Adrenal gland (tissue), 5 donors: ENCODE data around the gene LYPD6.

Experiments
- POLR2A ChIP-seq, 2 donors: fragments of 450-650 bp; IDR thresholded peaks; one replicate each; pipeline ENCODE4 v1.6.1; 2017; ENCODE audit warnings: antibody characterized with exemption in 2 of 2, mild to moderate bottlenecking in 2 of 2, moderate library complexity in 1 of 2
- TF ChIP-seq, protein P1 (sequence below), 6 experiments: fragments of 450-650 bp in 4 of 6; fragments of 200-600 bp in 2 of 6; sonication (generic) in 1 of 6; IDR thresholded peaks; 1 replicate in 5 of 6; 2 replicates in 1 of 6; pipeline versions ENCODE4 v1.5.1 to v1.8.0; 2016 to 2021; ENCODE audit warnings: antibody characterized with exemption in 6 of 6, mild to moderate bottlenecking in 2 of 6, moderate library complexity in 1 of 6
- donor health status: DM: no; HTN: no; CAD: no.

DNA sequence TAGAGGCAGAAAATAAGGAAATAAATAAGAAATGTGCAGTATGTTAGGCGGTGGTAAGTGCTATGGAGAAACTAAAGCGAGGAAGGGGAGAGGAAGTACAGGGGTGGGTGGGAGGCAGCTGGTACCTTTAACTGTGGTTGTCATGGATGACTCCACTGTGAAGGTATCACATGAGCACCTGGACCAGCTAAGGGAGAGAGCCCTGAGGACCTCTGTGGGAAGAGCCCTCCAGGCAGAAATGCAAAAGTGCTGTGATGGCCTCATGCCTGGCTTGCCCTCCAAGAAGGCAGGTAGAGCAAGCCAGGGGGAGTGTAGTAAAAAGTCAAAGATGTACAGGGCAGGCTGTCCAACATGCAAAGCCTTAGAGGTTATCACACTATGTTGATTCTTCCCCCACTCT is 17.9 kb downstream of the LYPD6 start:
- TF ChIP-seq, protein P1, sequence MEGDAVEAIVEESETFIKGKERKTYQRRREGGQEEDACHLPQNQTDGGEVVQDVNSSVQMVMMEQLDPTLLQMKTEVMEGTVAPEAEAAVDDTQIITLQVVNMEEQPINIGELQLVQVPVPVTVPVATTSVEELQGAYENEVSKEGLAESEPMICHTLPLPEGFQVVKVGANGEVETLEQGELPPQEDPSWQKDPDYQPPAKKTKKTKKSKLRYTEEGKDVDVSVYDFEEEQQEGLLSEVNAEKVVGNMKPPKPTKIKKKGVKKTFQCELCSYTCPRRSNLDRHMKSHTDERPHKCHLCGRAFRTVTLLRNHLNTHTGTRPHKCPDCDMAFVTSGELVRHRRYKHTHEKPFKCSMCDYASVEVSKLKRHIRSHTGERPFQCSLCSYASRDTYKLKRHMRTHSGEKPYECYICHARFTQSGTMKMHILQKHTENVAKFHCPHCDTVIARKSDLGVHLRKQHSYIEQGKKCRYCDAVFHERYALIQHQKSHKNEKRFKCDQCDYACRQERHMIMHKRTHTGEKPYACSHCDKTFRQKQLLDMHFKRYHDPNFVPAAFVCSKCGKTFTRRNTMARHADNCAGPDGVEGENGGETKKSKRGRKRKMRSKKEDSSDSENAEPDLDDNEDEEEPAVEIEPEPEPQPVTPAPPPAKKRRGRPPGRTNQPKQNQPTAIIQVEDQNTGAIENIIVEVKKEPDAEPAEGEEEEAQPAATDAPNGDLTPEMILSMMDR (IDR thresholded peaks at IDR 0.05): no peak
- TF ChIP-seq POLR2A (IDR thresholded peaks at IDR 0.05): no peak
